HG02623 (cell line): Measurements from ENCODE around the gene APOBEC2.

Experiments used
- ATAC-seq: cut with Tn5 transposase; IDR thresholded peaks from one replicate; pipeline ENCODE4 v1.9.1; 2021; ENCODE audit warnings: moderate library complexity; ENCODE audit not compliant: unreplicated experiment

APOBEC2 gene

GRCh38 chr6:41037107-41037900 lies 15.7 kb upstream of the APOBEC2 start:
- no peak for ATAC-seq

GRCh38 chr6:41038205-41038604 lies 14.8 kb upstream of the APOBEC2 start:
- ATAC-seq, result no peak

- ATAC-seq, result no peak
Observed at GRCh38 chr6:41039060-41039998, 13.7 kb upstream of the APOBEC2 start, which contains the start of gene UNC5CL. Gene UNC5CL, minus strand, starts transcription at chr6:41039221. Its CDS starts 4,147 bp downstream, at chr6:41035074.

GRCh38 chr6:41040101-41040939 lies 12.7 kb upstream of the APOBEC2 start:
- no peak for ATAC-seq

GRCh38 chr6:41040940-41041536 lies 12.0 kb upstream of the APOBEC2 start:
- no peak for ATAC-seq

GRCh38 chr6:41042226-41043055 lies 10.6 kb upstream of the APOBEC2 start, which contains the start of gene TSPO2:
Gene TSPO2, plus strand, starts transcription at chr6:41042467. Its CDS starts 519 bp downstream, at chr6:41042986.
- no peak for ATAC-seq

- ATAC-seq, result no peak
Observed at GRCh38 chr6:41043151-41043550, 9.9 kb upstream of the APOBEC2 start.

GRCh38 chr6:41045664-41046063 lies 7.3 kb upstream of the APOBEC2 start:
- ATAC-seq, result no peak

- ATAC-seq, result no peak
Observed at GRCh38 chr6:41046084-41046483, 6.9 kb upstream of the APOBEC2 start.

- ATAC-seq, result no peak
Observed at GRCh38 chr6:41047306-41047705, 5.7 kb upstream of the APOBEC2 start.

- ATAC-seq, result no peak
Observed at GRCh38 chr6:41047745-41048732, 5.0 kb upstream of the APOBEC2 start.

GRCh38 chr6:41049521-41049920 lies 3.5 kb upstream of the APOBEC2 start:
- no peak for ATAC-seq

- ATAC-seq, result no peak
Observed at GRCh38 chr6:41049955-41050354, 3.0 kb upstream of the APOBEC2 start.

- ATAC-seq, result no peak
Observed at GRCh38 chr6:41050536-41050935, 2.5 kb upstream of the APOBEC2 start.

GRCh38 chr6:41051873-41052272 lies 1.1 kb upstream of the APOBEC2 start:
- no peak for ATAC-seq

- ATAC-seq, result no peak
Observed at GRCh38 chr6:41054511-41054910, 1.5 kb downstream of the APOBEC2 start.

- no peak for ATAC-seq
Observed at GRCh38 chr6:41055149-41055548, 2.1 kb downstream of the APOBEC2 start.

- ATAC-seq, result no peak
Observed at GRCh38 chr6:41056768-41057490, 3.9 kb downstream of the APOBEC2 start.
